ENCODE data around the gene SCFD2. TPM values are rescaled to one million over a fixed set of nuclear protein-coding genes. Genes with fewer than 3 reads are reported as not detected.

The SCFD2 gene
- polyA plus RNA-seq, 3 donors: 4.1 to 8.2 (median 8.1) TPM

DNA sequence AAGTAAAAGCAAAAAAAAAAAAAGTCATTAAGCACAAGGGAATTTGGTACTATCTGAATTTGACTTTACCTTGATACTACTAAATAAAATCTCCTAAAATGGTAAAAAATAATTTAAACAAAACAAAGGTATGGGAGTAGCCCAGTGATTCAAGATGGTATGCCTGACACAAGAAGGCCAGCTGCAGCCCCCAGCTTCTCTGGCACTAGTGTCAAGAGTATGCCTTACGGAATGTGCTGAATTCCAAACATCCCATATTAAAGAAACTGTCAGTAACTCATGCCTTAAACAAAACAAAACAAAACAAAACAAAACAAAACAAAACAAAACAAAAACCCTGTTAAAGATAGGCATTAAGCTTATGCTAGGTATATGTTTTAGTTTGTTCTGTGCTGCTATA is 422.9 kb downstream of the SCFD2 start:
- H3K27ac ChIP-seq (ENCODE audit: low read depth, low read length): no peak overlapping the region
- WGBS, 3 donors: 95 to 97% (median 96%) methylated on average over 1 of the region's 1 CpG

DNA sequence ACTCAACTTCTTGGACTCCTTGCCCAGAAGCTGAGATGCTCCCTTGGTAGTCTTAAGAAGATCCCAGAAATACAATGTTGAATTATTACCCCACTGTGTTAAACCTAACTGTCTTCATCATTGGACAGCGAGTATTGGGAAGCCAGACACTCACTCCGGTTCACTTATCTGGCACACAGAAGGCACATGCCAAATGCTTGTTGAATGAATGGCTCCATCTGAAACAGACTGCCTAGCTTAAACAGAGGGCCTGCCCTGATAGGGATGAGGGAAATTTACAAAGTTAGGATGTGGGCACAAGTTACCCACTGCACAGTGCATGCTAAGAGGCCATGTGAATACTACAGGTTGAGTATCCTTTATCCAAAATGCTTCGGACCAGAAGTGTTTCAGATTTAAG is 424.4 kb downstream of the SCFD2 start:
- H3K27ac ChIP-seq (ENCODE audit: low read depth, low read length): no peak overlapping the region
- WGBS, 3 donors: 92 to 100% (median 94%) methylated on average over 3 of the region's 3 CpGs

DNA sequence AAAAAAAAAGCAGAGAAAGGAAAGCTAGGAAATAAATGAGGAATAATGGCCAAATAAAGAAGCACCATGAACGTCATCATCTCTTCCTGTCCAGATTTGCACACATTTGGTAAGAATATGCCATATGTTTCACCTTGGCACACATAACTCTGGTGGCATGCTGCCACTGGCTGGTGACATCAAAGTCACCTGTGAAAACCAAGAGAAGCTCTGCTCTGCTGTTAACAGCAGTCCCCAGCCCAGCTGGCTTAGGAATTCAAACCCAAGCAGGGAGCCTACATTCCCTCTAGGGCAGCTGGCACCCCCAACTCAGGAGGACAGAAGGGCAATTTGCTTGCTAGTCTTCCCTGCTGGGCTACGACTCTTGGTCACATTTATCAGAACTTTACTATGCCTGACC is 426.1 kb downstream of the SCFD2 start:
- H3K27ac ChIP-seq (ENCODE audit: low read depth, low read length): no peak overlapping the region
- WGBS, 3 donors: 49 to 87% (median 87%) methylated on average over 2 of the region's 2 CpGs

DNA sequence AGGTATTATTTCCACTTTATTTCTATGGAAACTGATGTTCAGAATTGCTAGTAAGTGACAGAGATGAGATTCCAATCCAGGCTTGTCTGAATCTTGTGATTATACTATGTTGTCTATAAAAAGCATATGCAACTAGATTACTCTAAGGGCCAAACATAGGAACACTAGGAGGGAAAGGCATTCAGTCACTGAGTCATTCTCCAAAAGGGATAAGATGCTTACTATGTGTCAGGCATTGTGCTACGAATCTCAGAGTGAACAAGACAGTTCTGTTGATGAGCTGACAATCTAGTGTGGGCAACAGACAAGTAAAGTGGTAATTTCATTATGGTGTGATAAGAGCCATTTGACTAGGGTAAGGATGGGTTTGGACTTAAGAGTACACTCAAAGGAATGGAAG is 426.5 kb downstream of the SCFD2 start:
- H3K27ac ChIP-seq (ENCODE audit: low read depth, low read length): no peak overlapping the region
- WGBS, 3 donors: 93 to 94% (median 93%) methylated on average over 1 of the region's 1 CpG

DNA sequence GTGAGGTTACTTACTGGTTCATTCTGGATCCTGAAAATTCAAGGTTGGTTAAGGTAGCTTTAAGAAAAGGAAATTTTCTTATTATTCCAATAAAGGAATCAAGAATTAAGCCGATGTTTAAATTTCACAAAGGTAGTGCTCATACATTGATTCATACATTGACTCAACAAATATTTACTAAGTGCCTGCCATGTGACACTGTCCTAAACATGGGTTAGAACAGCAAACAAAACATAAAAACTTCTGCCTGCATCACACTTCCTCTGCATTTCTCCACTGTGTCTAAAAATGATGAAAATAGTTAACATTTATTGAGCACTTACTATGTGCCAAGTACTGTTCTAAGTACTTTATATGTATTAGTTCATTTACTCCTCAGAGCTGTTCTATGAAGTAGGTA is 428.0 kb downstream of the SCFD2 start:
- H3K27ac ChIP-seq (ENCODE audit: low read depth, low read length): no peak overlapping the region
- WGBS, 3 donors: 43 to 95% (median 93%) methylated on average over 1 of the region's 1 CpG

DNA sequence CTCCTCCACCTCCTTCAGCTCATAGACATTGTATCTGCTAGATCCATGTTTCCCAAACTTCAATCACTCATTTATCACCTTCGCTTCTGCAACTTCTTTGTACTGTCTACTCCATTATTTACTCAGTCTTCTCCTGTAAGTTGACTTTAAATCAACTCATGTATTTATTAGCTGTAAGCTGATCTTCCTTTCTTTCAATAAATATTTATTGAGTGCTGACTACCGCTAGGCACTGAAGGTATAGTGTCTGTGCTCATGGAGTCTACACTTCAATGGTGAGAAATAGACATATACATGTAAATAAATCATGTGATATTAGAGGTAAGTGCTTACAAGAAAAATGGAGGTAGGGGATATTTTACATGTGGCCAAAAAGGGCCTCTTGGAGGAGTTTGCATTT is 429.1 kb downstream of the SCFD2 start:
- H3K27ac ChIP-seq (ENCODE audit: low read depth, low read length): no peak overlapping the region
- WGBS, 3 donors: 96 to 98% (median 97%) methylated on average over 2 of the region's 2 CpGs

DNA sequence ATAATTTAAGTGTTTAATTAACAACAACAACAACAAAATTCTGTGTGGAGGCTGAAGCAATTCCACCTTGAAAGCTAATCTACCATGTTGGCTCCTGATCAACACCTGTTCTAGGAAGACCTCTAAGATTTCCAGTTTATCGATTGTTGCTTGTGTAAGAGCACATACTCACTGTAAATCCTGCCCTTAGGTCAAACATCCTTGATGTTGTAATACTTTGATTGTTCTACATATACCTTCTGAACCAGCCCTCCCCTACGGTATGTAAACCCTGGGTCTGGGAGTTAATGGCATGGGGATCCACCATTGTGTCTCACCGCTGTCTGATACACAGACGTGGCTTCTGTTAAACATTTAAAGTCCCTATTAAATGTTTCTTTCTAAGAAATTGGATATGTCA is 430.5 kb downstream of the SCFD2 start:
- H3K27ac ChIP-seq (ENCODE audit: low read depth, low read length): no peak overlapping the region
- 80 to 96% (median 95%) methylated on average over 4 of the region's 4 CpGs for WGBS, 3 donors

DNA sequence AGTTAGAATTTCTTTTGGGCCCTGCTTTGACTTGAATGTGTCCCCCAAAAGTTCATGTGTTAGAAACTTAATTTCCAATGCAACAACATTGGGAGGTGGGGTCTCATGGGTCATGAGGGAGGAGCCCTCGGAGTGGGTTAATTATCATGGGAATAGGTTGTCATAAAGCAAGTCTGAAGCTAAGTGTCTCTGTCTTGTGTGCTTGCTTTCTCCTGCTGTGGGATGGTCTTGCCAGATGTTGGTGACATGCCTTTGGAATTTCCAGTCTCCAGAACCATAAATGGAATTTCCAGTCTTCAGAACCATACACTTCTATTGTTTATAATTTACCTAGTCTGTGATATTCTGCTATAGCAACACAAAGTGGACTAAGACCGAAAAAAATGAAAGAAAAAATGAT is 432.1 kb downstream of the SCFD2 start:
- no peak overlapping the region for H3K27ac ChIP-seq (ENCODE audit: low read depth, low read length)
- 90 to 94% (median 94%) methylated on average over 2 of the region's 2 CpGs for WGBS, 3 donors

DNA sequence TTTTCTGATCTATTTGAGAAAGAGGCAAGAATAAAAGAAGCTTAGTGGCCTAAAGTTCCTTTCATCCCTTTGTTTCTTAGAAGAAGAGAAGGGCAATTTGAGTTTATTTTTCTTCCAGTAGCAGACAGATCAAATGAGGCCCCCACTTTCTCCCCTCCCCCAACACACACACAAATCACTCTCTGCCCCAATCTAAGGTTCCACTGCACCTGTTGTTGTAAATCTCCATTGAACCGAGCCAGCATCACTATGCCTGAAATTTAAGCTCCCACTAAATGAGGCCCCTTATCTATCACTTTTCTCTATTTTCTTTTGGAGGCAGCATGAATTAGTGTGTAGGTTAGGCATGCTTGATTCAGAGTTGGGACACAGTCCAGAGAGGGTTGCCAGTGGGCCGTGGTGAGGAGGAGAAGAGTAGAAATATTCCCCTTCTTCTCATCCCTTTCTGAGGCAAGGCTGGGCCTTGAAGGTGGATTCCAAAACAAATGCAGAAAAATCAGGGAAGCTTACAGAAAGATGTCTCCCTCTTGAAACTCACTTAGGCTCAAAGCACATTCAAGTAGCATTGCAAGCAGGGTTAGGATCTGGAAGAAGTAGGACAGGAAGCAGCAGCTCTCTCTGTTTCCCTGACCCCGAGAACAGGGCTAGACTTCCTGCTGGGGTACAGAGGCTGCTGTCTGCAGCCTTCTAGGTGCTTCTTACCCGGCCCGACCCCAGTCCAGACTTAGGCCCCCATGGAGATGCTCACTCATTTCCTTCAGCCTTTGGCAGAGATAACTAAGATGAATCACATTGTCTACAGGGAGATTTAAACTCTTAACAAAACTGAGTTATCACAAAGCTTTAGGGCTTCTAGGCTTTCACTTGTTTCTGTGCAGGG is 433.0 kb downstream of the SCFD2 start:
- 64 to 78% (median 64%) methylated on average over 5 of the region's 5 CpGs for WGBS, 3 donors
- no peak overlapping the region for H3K27ac ChIP-seq (ENCODE audit: low read depth, low read length)

DNA sequence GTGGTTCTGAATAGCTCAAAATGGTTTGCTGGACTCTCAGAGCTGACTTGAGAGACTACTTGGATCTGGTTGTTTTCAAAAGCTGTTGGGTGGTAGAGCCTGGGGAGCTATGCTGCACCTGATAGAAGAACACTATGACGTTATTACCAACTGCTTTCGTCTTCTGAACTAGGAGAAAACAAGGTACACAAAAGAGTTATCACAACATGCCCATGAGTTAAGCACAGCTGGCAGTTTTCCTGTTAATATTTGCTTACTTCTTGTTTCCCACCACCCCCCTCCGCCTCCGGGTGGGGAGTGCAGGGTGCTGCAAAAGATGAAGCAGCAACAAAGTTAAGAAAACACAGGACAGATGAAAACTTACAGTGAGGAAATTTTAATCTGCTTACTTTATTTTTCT is 434.6 kb downstream of the SCFD2 start:
- H3K27ac ChIP-seq (ENCODE audit: low read depth, low read length): no peak overlapping the region
- WGBS, 3 donors: 25 to 82% (median 80%) methylated on average over 4 of the region's 4 CpGs

DNA sequence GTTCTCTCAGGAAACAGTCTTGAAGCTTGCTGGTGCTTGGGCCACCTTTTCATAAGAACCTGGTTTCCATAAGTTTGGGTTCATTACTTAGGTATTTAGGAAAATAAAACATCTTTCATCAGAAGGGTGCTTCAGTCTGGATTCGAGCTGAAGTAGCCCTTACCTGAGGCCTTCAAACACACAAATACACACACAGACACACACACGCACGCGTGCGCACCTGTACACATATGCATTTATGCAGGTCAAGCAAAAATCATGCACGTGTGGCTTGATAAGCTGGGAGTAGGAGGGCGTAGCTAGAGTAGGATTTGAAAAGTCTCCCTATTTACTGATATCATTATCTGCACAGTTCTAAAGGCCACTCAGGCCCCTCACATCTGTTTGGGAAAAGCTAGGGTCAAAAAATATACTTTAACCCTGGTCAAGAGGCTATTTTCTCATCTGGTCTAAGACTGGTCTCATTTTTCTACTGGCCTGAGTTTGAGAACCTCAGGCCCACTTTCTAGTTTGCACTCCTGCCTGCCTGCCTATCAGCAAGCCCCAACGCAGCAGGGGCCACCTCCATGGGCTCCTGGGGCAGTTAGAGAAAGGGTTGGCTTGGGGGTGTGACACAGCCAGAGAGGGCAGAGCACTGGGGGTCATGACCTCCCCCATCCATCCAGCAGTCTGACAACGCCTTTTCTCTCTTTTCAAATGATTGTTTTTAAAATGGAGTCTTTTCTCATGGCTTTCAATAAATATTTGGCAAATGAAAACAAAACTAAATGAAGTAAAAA is 439.5 kb downstream of the SCFD2 start:
- H3K27ac ChIP-seq (ENCODE audit: low read depth, low read length): no peak overlapping the region
- WGBS, 3 donors: 78 to 94% (median 93%) methylated on average over 9 of the region's 9 CpGs

DNA sequence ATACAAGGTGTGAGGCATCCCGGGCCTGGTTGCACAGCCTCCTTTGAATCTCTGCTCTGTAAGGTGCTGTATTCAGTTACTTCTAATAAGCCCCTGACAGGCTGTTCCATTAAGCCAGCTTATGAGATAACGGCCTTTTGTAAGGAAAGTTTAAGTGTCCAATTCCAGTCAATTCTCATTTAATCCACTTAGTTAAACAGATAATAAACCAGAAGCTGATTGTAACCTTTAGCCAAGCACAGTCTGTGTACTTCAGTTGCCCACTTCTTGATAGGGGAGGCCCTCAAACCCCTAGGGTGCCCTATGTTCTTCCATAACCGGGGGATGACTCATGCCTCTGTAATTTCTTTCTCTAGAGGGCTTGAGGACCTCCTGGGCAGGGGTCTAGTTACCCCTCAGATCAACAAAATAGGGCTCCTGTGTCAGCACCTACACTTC is 440.3 kb downstream of the SCFD2 start:
- no peak overlapping the region for H3K27ac ChIP-seq (ENCODE audit: low read depth, low read length)
- WGBS, 3 donors: 77 to 83% (median 82%) methylated on average over 3 of the region's 3 CpGs

DNA sequence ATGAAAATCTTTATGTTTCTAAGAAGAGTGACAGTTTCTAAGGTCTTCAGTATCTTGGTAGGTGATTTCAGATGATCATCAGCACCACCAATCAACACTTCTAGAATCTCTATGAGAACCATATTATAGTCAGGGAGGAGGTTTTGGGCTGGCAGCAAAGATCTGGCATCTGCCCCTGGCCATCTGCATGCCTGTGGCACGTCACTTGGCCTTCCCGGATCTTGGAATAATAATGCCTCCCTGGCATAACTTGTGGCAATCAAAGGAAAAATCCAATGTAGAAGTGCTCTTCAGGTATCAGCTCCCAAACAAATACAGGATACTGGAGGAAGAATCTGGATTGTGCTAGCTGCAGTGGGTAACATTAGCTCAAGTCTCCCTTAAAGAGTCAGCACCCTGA is 446.4 kb downstream of the SCFD2 start:
- H3K27ac ChIP-seq (ENCODE audit: low read depth, low read length): no peak overlapping the region
- WGBS, 3 donors: 90 to 96% (median 94%) methylated on average over 2 of the region's 2 CpGs

DNA sequence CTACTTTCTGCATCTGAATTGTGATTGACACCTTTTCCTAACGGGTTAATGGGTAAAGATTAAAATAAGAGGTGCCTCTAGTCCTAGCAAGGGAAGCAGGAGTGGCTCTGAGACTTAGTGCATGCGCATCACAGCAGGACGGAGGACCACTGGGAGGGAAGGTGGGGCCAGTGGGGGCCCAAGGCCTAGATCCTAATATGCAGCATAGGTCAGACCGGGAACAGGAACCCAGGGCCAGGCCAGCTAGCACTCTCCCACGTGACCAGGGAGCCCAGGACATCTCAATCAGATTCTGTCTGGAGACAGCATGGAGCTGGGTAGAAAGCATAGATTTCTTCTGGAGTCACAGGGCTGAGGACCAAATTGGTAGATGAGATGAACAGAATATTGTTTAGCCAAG is 448.0 kb downstream of the SCFD2 start:
- H3K27ac ChIP-seq (ENCODE audit: low read depth, low read length): no peak overlapping the region
- WGBS, 3 donors: 95 to 99% (median 97%) methylated on average over 5 of the region's 5 CpGs

DNA sequence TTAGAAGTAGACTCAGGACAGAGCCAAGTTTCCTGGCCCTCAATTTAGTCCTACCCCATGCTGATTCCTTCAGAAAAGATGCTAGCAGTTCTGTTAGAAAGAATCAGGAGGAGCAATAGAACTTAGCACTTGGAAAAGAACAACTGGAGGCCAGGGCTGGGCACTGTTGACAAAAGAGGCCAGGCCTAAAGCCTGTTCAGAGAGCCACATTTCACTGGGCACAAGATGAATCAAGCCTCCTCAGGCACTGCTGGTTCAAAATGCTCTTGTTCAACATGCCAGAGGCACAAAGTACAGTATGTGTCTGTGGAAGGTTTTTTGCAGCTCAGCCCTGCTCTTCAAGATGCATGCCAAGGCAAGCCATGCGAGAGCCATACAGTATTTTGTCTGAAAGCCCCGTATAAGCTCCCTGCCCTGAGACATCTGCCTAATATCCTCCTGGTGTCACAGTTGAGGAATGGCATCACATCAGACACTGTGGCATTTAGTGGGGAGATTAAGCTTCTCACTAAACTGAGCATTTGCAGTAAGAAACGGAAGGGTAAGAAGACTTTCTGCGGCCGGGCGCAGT is 450.0 kb downstream of the SCFD2 start:
- H3K27ac ChIP-seq (ENCODE audit: low read depth, low read length): no peak overlapping the region

DNA sequence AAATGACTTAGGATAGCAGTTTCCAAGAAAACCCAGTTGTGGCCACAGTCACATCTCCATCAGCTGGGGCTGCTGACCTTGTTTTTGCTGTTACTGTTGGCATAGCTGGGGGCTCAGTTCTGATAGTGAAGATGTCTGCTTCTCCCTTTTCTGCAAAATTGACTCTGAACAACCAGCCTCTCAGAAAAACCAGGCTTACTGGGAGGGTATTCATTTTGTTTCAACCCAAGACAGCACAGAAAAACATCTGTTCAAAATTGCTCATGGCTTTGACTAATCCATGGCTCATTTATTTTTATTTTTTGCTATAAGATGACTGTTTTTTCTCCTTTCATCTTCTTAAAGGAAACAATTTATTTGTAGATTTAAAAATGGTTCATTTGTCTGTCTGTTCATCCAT is 450.7 kb downstream of the SCFD2 start:
- no peak overlapping the region for H3K27ac ChIP-seq (ENCODE audit: low read depth, low read length)

More for the DNA sequence above, 450.0 kb downstream of the SCFD2 start:
- WGBS, 3 donors: 93 to 95% (median 95%) methylated on average over 6 of the region's 6 CpGs

DNA sequence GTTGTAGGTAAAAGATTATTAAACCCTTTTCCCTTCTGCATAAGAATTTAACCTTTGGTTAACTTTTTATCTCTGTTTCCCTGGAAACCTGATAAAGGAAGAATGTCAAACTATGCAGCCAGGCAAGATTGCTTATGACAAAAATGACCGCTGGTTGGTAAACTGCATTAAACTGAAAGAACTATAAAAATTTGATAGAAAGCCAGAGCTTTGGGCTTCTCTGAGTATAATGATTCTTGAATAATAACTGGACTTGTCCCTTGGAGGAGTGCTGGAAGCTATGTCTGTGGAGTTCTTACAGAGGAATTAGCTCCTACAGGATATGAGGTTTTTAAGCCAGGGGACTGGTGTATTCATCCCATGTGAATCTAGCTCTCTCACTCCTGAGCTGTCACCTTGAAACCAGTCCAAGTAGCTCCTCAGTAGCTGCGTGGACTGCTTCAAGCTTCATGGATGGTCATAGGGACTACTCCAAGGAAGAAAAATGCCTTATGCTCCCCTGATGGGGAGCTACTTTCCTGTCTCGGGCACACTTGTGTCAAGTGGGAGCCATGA is 451.7 kb downstream of the SCFD2 start:
- no peak overlapping the region for H3K27ac ChIP-seq (ENCODE audit: low read depth, low read length)

DNA sequence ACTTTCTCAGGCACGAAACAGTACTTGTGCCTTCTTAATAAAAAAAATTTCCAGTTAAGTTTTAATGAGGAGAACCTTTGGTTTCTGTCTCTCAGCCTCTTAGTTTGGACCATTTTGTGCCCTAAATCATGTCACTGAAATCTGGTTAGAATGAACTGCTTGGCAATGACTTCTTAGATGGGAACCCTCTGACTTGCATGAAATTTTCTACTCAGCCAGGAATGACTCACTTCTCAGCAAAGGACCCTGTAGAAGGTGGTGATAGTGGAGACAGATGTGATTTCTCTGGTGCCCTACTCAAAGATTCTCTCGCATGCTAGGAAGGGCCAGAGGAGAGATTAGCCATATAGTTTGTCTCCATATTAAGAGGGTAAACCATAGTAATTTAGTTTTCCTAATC is 453.3 kb downstream of the SCFD2 start:
- no peak overlapping the region for H3K27ac ChIP-seq (ENCODE audit: low read depth, low read length)
- WGBS, 3 donors: 92 to 95% (median 94%) methylated on average over 2 of the region's 2 CpGs

More for the DNA sequence above, 451.7 kb downstream of the SCFD2 start:
- WGBS, 3 donors: 32 to 70% (median 68%) methylated on average over 3 of the region's 3 CpGs

DNA sequence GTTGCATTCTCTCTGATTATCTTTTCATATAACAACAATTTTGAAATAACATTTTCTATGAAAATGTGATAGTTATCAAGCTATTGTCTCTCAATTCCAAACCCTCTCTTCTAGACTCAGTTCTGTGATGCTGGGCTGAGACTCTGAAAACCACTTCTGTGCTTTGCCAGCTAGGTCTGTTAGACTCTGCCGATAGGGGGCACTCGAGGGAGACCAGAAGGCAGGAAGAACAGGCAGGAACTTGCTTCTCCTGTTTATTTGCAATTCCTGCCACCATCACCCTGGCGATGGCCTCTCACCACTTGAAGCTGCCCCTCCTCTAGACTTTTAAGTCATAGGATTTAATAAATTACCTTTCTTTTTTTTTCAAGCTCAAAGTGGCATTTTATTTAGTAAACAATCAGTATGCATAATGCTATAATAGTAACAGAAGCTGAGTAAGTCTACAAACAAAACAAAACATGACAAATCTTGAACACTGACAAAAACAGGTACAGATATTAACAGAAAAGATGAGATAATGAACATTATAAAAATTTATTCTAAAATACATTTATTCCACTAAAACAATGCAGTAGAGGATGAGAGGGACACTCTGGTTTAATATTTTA is 454.1 kb downstream of the SCFD2 start:
- no peak overlapping the region for H3K27ac ChIP-seq (ENCODE audit: low read depth, low read length)
- 11 to 14% (median 14%) methylated on average over 3 of the region's 3 CpGs for WGBS, 3 donors
